Breast epithelium (tissue), 4 donors: ENCODE measurements around the gene ABAT. TPM values are rescaled to one million over a fixed set of nuclear protein-coding genes. Genes with fewer than 3 reads are reported as not detected.

Experiments used
- DNase-seq, 2 donors: peaks; one replicate each; pipeline ENCODE4 v3.0.0-alpha.2; 2019; ENCODE audit warnings: low spot score in 2 of 2
- H3K27ac ChIP-seq, 2 donors: fragments of 200-600 bp; sonication (generic) in 1 of 2; one replicate each; pipeline ENCODE4 v1.5.1; 2016 to 2019; ENCODE audit warnings: mild to moderate bottlenecking in 1 of 2
- H3K27me3 ChIP-seq, 2 donors: fragments of 200-600 bp; sonication (generic) in 1 of 2; one replicate each; pipeline versions ENCODE4 v1.5.1 to v1.6.0; 2017 to 2019; ENCODE audit warnings: control low read depth in 1 of 2, mild to moderate bottlenecking in 1 of 2
- H3K36me3 ChIP-seq: fragments of 200-600 bp; one replicate; pipeline ENCODE4 v1.5.1; 2019
- H3K4me1 ChIP-seq, 2 donors: fragments of 200-600 bp; sonication (generic); one replicate each; pipeline ENCODE4 v1.5.1; 2016 to 2019; ENCODE audit warnings: control low read depth in 1 of 2
- H3K4me3 ChIP-seq, 3 donors: fragments of 200-600 bp; sonication (generic); 1 replicate in 2 of 3; 2 replicates in 1 of 3; pipeline ENCODE4 v1.5.1; 2016 to 2019; ENCODE audit warnings: mild to moderate bottlenecking in 3 of 3, moderate library complexity in 2 of 3
- H3K9me3 ChIP-seq, 2 donors: fragments of 200-600 bp; sonication (generic) in 1 of 2; one replicate each; pipeline ENCODE4 v1.5.1; 2016 to 2019; ENCODE audit warnings: control low read depth in 1 of 2
- CTCF ChIP-seq, 3 donors: fragments of 450-650 bp; IDR thresholded peaks; one replicate each; pipeline ENCODE4 v1.5.1; 2016 to 2017; ENCODE audit warnings: antibody characterized with exemption in 3 of 3, mild to moderate bottlenecking in 3 of 3, moderate library complexity in 3 of 3
- POLR2A ChIP-seq: fragments of 450-650 bp; IDR thresholded peaks from one replicate; pipeline ENCODE4 v1.6.1; 2016; ENCODE audit warnings: antibody characterized with exemption, mild to moderate bottlenecking, moderate library complexity
- POLR2AphosphoS5 ChIP-seq, 3 donors: sonication (generic); formaldehyde crosslinking; IDR thresholded peaks; one replicate each; pipeline ENCODE4 v1.6.1; 2017; ENCODE audit warnings: antibody characterized with exemption in 3 of 3
- intact Hi-C: fragments of 100-400 bp; cut with DNase I; formaldehyde crosslinking; loops from one replicate; pipeline ENCODE4 v1.15.1; 2023; ENCODE audit warnings: low total_unique reads
- total RNA-seq, 3 donors: library from RNA; depleted of rRNA; stranded (reverse); fragments of >200 nt; gene quantifications; one replicate each; pipeline ENCODE4 v1.1.0, GENCODE V29; 2016

Gene ABAT
- total RNA-seq, 3 donors from 2014 or later = 7.5 to 12.6 (median 9.8) TPM

DNA sequence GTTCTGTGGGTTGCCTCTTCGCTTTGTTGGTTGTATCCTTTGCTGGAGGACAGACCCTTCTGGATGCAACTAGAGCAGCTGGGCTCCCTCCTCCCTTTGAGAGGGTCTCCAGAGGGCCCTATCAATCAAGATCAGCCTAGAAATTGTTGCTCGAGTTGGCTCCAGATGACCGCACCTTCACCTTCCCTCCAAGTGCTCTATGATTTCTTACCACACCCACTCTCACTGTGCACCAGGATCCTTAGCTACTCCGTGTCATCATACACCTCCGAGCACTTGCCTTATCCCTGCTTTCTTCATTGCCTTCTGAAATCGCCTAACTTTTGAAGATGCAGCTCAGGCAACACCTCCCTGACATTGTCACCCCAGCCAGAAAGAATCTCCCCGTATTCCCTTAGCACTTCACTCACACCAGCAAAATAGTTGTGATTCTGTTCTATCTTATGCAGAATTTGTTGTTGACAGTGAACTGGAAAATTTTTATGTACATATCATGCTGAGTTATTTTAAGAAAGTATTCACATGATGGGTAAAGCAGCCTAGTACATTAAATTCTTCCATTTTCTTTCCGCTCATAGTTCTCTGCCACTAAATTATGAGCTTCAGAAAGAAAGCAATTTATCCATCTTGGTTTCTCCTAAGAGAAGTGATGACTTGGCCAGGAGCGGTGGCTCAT, 52.9 kb downstream of the ABAT start:
- no peak for DNase-seq
- Histone ChIP-seq H3K36me3 (no peaks in the 10 kb centered on the region), H3K9me3 (no peaks in the 10 kb centered on the region), H3K27me3 (no peaks in the 10 kb centered on the region), H3K4me1 (no peaks in the 10 kb centered on the region), H3K27ac (no peak overlapping the region), H3K4me3 (no peak overlapping the region)
- TF ChIP-seq POLR2A = no peak
- TF ChIP-seq POLR2AphosphoS5 (IDR thresholded peaks at IDR 0.05) = no peak
- TF ChIP-seq CTCF (IDR thresholded peaks at IDR 0.05) = no peak
- intact Hi-C loops = no loop called here

GRCh38 chr16:8727857-8728618, 53.6 kb downstream of the ABAT start:
- Histone ChIP-seq H3K36me3 (no peaks in the 10 kb centered on the region), H3K4me1 (no peaks in the 10 kb centered on the region), H3K27me3 (no peaks in the 10 kb centered on the region), H3K4me3 (no peak overlapping the region), H3K27ac (no peak overlapping the region), H3K9me3 (no peaks in the 10 kb centered on the region)
- intact Hi-C loops = no loop called here
- DNase-seq = no peak
- TF ChIP-seq CTCF (IDR thresholded peaks at IDR 0.05) = no peak
- no peak for TF ChIP-seq POLR2AphosphoS5 (IDR thresholded peaks at IDR 0.05)
- TF ChIP-seq POLR2A = no peak

DNA sequence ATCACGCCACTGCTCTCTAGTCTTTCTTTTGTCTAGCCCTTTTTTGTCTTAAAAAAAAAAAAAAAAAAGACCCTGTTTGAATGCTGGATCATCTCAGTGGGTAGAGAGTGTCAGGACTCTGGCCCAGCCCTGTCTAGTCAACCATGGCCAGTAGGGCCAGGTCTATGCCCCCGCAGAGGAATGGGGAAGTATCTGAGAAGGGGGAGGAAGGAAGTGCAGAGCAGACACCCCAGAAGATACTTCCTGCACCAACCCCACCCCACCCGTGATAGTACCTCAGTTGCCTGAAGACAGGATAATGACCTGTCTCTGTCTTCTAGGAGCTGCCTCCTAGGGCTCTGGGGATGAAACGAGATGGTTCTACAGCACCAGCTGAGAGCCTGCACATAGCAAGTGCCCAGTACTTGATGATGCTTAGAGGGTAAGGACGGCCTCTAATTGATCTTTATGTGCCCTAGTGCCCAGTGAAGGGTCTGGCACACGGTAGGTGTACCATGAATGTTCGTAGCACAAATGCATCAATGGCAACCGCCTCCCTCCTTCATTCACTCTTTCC, 55.4 kb downstream of the ABAT start:
- no peaks in the 10 kb centered on the region for H3K4me1 ChIP-seq
- H3K9me3 ChIP-seq = no peaks in the 10 kb centered on the region
- H3K27me3 ChIP-seq = no peaks in the 10 kb centered on the region
- H3K4me3 ChIP-seq = no peak overlapping the region
- intact Hi-C loops = no loop called here
- peak in 1 of 2 donors; percentile 17 for DNase-seq
- TF ChIP-seq CTCF (IDR thresholded peaks at IDR 0.05) = no peak
- no peaks in the 10 kb centered on the region for H3K36me3 ChIP-seq
- H3K27ac ChIP-seq = no peak overlapping the region

GRCh38 chr16:8730335-8730915, 56.0 kb downstream of the ABAT start:
- H3K4me3 ChIP-seq = no peak overlapping the region
- peak in 1 of 2 donors; percentile 67 for DNase-seq

More at GRCh38 chr16:8730335-8730915, 56.0 kb downstream of the ABAT start:
- intact Hi-C loops = no loop called here
- H3K9me3 ChIP-seq = no peaks in the 10 kb centered on the region
- H3K36me3 ChIP-seq = no peaks in the 10 kb centered on the region
- TF ChIP-seq CTCF (IDR thresholded peaks at IDR 0.05) (no peak), POLR2AphosphoS5 (IDR thresholded peaks at IDR 0.05) (no peak), POLR2A (no peak)
- H3K4me1 ChIP-seq = no peaks in the 10 kb centered on the region
- peak overlapping the region in 1 of 2 donors; percentile 25 for H3K27ac ChIP-seq
- no peaks in the 10 kb centered on the region for H3K27me3 ChIP-seq
